GM21619 (cell line): Measurements from ENCODE around the gene SMARCD3.

ENCODE experiments used
- ATAC-seq: cut with Tn5 transposase; IDR thresholded peaks from one replicate; pipeline ENCODE4 v1.9.1; 2021; ENCODE audit not compliant: unreplicated experiment

Gene SMARCD3

DNA sequence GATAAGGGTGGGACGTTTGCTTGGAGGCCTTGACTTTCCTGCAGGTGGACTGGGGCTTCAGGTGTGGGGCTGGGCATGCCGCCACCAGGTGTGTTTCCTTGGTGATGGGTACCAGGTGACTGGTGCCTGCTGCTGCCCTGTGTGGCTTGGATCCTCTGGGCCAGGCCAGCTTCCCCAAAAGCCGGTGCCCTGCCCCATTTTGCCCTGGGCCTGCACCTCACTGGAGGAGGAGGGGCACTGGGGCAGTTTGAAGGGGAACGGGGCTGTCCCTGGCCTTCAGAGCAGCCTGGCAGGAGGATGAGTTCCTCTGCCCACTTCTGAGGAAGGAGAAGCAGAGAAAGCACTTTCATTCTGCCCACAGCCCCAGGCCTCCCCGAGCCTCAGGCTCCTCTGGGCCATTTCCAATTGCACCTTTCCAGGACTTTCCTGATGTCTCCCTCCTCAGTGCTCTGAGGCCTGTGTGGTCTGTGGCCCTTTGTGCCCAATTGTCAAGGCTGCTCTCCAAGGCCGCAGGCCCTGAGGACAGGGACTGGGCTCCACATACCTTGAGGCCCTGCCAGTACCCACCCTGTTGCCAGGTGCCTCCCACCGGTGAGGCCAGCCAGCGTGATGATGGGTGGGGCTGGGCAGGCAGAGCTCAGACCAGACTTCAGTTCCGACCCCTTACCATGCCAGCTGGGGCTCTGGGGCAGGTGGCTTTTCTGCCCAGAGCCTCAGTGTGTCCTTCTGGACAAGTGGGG lies 25.3 kb upstream of the SMARCD3 start:
- ATAC-seq, result no peak

DNA sequence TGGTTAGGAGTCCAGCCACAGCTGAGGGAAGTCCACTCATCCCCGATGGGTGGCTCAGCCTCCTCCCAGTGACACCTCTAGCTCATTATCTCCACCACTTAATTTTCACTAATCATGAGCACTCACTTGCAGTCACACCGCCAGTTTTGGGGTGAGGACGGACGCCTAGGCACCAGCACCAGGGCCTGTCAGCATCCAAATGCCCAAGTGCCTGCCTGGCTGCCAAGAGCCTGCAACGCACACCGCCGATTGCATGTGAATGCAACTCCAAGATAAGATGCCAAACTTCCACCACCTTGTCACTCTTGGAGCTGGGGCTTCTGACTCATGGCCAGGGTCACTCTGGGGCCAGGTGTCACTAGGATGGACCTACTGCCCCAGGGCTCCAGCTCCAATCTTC lies 24.4 kb upstream of the SMARCD3 start:
- ATAC-seq, result no peak

GRCh38 chr7:151272405-151272804 lies 23.9 kb upstream of the SMARCD3 start:
- ATAC-seq, result no peak

DNA sequence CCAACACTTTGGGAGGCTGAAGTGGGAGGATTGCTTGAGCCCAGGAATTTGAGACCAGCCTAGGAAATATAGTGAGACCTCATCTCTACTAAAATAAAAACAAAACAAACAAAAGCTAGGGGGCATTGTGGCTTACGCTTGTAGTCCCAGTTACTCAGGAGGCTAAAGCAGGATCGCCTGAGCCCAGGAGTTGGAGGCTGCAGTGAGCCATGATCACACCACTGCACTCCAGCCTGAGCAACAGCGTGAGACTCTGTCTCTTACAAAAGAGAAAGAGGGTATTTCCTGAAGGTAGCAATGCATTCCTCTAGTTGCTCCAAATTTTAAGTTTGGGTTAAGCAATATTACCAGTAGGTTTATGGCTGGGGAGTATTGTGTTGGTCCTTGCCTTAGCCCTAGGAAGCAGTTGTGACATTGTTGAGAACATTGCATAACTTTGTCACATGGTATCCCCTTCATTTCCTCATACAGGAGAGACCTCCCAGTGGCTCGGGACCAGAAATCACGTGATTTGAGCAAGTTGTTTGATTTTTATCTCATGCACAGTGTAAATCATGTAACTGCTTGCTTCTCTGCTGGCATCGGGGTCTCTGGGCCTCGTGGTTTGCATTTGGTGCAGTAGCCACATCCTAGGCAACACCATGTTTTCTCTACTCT lies 23.3 kb upstream of the SMARCD3 start:
- no peak for ATAC-seq

DNA sequence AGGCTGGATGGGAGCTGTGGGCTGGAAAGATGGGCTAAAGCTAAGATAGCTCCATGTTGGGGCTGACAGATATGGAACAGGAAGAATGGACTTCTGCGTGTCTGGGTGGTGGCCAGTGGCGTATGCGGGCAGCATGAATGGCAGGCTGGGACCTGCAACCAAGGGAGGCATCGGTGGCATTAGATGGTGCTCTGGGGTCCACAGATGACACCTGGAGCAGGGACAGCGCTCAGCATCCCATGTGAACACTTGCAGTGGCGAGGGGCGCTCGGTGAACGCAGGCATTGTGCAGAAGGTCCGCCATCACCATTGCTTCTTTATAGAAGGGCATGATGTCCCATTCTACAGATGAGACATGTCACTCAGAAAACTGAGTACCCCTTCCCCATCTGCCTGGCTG lies 21.0 kb upstream of the SMARCD3 start:
- ATAC-seq, result no peak

DNA sequence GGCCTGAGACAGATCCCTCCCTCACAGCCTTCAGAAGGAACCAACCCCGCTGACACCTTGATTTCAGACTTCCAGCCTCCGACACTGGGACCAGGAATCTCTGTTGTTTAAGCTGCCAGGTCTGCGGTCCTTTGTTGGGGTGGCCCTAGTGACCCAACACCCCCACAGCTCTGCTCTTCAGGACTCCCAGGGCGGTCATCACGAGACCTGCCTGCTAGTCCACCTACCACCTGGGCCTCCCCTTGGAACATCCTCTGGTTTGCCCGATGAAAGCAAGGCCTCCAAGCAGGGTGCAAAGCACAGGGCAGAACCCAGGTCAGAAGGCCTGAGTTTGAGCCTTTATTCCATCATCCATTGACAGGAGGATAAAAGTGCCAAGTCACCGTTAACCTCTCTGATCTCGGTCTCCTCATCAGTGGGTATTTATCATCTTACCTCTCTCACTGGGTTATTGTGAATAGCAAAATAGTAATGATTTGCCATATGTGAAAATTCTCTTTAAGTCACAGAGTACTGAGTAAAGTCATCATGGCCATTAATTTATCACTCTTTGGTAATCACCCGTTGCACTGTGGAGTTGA lies 16.9 kb upstream of the SMARCD3 start:
- no peak for ATAC-seq

GRCh38 chr7:151264615-151265014 lies 16.1 kb upstream of the SMARCD3 start:
- ATAC-seq, result no peak

GRCh38 chr7:151261529-151261928 lies 13.0 kb upstream of the SMARCD3 start:
- no peak for ATAC-seq

DNA sequence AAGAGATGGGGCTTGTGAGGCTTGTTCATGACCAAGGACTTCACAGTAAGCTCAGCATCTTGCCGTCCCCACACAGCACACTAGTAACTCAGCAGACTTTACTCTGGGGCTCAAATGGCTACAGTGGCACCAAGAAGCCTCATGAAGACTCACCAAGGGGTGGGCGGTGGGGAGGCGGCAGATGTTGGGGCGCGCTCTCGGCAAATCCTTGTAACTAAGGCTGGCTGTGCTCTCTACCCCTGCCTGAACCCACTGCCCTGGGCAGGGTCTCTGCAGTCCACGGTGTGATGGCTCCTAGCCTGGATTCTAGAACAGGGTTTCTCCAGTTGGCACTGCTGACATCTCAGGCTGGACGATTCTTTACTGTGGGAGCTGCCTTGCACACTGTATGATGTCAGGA lies 12.4 kb upstream of the SMARCD3 start:
- ATAC-seq, result no peak

- ATAC-seq, result no peak
Observed at GRCh38 chr7:151260471-151260870, 12.0 kb upstream of the SMARCD3 start.

DNA sequence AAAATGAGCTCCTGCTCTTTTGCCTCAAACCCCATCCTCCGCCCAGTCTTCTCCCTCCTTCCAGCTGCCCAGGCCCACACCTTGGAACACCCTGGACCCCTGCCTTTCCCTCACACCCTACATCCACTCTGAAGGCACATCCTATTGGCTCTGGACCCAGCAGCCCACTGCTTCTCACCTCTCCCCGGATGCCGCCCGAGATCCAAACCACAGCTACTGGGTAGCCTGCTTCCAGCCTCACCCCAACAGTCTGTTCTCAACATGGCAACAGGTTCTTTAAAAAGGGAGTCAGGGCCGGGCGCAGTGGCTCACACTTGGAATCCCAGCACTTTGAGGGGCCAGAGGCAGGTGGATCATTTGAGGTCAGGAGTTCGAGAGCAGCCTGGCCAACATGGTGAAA lies 9.5 kb upstream of the SMARCD3 start:
- no peak for ATAC-seq

GRCh38 chr7:151256410-151257045 lies 8.0 kb upstream of the SMARCD3 start:
- no peak for ATAC-seq

DNA sequence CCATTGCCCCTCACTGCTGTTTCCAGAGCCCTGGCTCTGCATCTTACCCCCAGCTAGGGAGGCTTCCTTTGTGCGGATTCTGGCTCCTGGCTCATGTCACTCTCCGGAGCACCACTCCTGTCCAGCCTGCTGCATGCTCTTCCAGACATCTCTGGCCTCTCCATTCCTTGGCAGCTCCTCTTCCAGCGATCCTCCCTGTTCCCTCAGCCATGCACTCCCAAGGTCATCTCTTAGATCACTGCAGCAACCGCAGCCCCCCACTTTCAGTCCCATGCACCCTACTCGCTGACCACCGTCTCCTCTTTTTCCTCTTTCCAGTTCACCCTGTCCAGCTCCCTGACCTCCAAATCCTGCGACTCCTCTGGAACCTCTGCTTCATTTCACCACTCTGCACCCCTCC lies 6.9 kb upstream of the SMARCD3 start:
- ATAC-seq, result no peak

DNA sequence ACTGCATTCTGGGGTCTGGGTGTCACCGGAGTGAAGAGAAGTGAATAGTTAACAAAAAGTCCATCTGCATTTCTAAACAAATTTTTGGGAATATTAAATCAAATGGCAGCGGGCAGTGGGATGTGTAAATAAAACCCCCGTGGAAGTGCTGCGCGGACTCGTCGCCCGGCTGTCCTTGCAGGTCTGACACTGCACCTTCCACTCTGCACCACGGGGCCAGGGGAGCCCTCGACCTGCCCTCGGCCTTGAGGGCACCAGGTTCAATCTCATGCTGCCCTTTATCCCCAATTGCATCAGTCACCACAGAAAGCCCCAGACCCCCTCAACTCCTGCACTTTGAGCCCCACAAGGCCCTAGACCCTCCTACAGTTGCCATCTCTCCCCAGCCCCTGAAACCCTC lies 6.4 kb upstream of the SMARCD3 start:
- ATAC-seq, result no peak

DNA sequence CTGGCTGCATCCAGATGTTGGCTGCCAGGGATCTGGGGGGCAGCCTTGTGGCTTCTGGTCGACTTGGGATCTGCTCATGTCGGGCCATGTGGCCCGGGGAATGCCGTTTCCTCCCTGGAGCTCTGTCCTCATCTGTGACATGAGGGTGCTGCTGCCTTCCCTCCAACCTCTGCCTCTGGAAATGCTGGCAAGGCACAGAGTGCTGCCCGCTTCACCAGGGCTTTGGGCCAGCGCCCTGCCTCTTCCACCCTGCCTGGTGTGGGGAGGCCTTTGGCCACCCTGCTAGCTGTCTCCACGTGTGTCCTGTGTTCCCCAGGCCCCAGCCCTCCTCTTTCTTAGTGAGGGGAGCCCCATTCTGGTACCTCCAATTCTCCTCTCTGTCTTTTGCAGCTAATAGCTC lies 5.8 kb upstream of the SMARCD3 start:
- ATAC-seq, result no peak

DNA sequence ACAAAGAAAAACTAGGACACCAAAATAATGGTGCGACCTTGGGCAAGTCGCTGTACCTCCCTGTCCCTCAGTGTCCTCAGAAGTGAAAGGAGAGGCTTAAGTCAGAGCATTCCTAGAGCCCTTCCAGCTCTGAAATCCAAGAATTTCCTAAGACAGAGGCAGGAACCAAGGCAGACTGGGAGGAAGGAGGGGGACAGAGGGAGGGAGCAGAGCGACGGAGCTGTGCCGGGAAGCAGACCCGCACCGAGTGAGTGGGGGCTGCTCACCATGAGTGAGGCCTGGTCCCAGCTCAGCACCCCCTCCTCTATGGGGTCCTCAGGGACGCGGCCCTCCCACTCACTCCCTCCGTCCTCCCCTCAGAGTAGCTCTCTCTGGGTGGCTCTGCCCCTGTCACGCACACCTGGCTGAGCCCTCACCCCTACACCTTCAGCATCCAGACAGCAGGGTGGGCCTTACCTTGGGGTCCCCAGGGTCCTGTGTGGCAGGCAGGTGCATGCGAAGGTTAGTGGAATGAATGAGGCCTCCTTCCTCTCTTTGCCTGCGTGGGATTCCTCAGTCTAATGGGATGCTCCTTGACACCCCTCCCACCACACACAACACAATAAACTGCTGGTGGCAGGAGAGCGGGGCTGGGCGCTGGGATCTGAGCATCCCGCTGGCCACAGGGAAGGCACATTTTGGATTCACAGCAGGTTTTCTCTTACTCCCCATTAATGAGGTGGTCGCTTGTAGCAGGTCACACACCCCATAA lies 4.6 kb upstream of the SMARCD3 start:
- no peak for ATAC-seq

- no peak for ATAC-seq
Observed at GRCh38 chr7:151252561-151252835, 4.0 kb upstream of the SMARCD3 start.

- no peak for ATAC-seq
Observed at GRCh38 chr7:151251689-151252560, 3.4 kb upstream of the SMARCD3 start.

DNA sequence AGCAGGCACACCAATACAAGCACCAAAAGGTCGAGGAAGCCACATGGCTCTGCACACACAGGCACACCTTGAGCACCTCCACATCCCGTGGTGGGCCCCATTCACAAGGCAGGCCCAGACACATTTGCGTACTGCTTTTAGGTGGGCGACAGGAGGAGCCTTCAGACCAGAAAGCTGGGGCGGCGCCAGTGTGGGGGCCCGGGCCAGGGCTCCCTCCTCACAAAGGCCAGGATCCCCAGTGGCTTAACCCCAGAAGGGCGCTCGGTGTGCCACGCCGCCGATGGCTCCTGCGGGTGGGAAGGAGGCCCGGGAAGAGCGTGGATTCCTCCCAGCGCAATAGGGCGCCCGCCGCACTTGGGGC lies 2.8 kb upstream of the SMARCD3 start:
- no peak for ATAC-seq
